ENCODE data around the gene ADGRA1. TPM values are rescaled to one million over a fixed set of nuclear protein-coding genes. Genes with fewer than 3 reads are reported as not detected.

The ADGRA1 gene
- total and polyA plus RNA-seq, 4 donors = 3.4 to 31.1 (median 16.1) TPM

GRCh38 chr10:133043541-133044225 is 44.0 kb upstream of the ADGRA1 start:
- H3K27me3 ChIP-seq (ENCODE audit: control insufficient read depth, insufficient read depth, low read length) = peaks cover 11% of the 10 kb centered on the region
- H3K4me1 ChIP-seq (ENCODE audit: control insufficient read depth, insufficient read depth, low read length) = peaks cover 47% of the 10 kb centered on the region
- H3K27ac ChIP-seq (ENCODE audit: low read depth, low read length) = no peak overlapping the region
- peaks cover 2% of the 10 kb centered on the region for H3K36me3 ChIP-seq (ENCODE audit: control insufficient read depth, insufficient read depth, low read length)
- 88% methylated on average over 12 of the region's 18 CpGs for WGBS (ENCODE audit: insufficient coverage)
- no peak for DNase-seq (ENCODE audit: low read depth in 4 of 6, low spot score in 6 of 6)
- H3K4me3 ChIP-seq (ENCODE audit: low read depth, low read length) = no peak overlapping the region
- no peaks in the 10 kb centered on the region for H3K9me3 ChIP-seq (ENCODE audit: control insufficient read depth, insufficient read depth, low read length)

GRCh38 chr10:133044401-133044811 is 43.3 kb upstream of the ADGRA1 start:
- peaks cover 42% of the 10 kb centered on the region for H3K4me1 ChIP-seq (ENCODE audit: control insufficient read depth, insufficient read depth, low read length)
- 68% methylated on average over 19 of the region's 19 CpGs for whole genome bisulfite sequencing (ENCODE audit: insufficient coverage)
- DNase-seq (ENCODE audit: low read depth in 4 of 6, low spot score in 6 of 6) = no peak
- no peaks in the 10 kb centered on the region for H3K36me3 ChIP-seq (ENCODE audit: control insufficient read depth, insufficient read depth, low read length)
- no peak overlapping the region for H3K27ac ChIP-seq (ENCODE audit: low read depth, low read length)
- peaks cover 7% of the 10 kb centered on the region for H3K27me3 ChIP-seq (ENCODE audit: control insufficient read depth, insufficient read depth, low read length)
- H3K4me3 ChIP-seq (ENCODE audit: low read depth, low read length) = no peak overlapping the region
- no peaks in the 10 kb centered on the region for H3K9me3 ChIP-seq (ENCODE audit: control insufficient read depth, insufficient read depth, low read length)

- H3K9me3 ChIP-seq (ENCODE audit: control insufficient read depth, insufficient read depth, low read length) = no peaks in the 10 kb centered on the region
- peak in 1 of 6 donors; percentile 56 for DNase-seq (ENCODE audit: low read depth in 4 of 6, low spot score in 6 of 6)
- no peaks in the 10 kb centered on the region for H3K36me3 ChIP-seq (ENCODE audit: control insufficient read depth, insufficient read depth, low read length)
- no peaks in the 10 kb centered on the region for H3K27me3 ChIP-seq (ENCODE audit: control insufficient read depth, insufficient read depth, low read length)
- no peak overlapping the region for H3K4me3 ChIP-seq (ENCODE audit: low read depth, low read length)
- 69% methylated on average over 15 of the region's 26 CpGs for whole genome bisulfite sequencing (ENCODE audit: insufficient coverage)
- peaks cover 33% of the 10 kb centered on the region for H3K4me1 ChIP-seq (ENCODE audit: control insufficient read depth, insufficient read depth, low read length)
- no peak overlapping the region for H3K27ac ChIP-seq (ENCODE audit: low read depth, low read length)
Observed at GRCh38 chr10:133045556-133046389, 42.0 kb upstream of the ADGRA1 start.

GRCh38 chr10:133046390-133046765 is 41.3 kb upstream of the ADGRA1 start:
- H3K27ac ChIP-seq (ENCODE audit: low read depth, low read length) = no peak overlapping the region
- 55% methylated on average over 8 of the region's 14 CpGs for WGBS (ENCODE audit: insufficient coverage)
- H3K36me3 ChIP-seq (ENCODE audit: control insufficient read depth, insufficient read depth, low read length) = no peaks in the 10 kb centered on the region
- H3K9me3 ChIP-seq (ENCODE audit: control insufficient read depth, insufficient read depth, low read length) = no peaks in the 10 kb centered on the region
- peaks cover 33% of the 10 kb centered on the region for H3K4me1 ChIP-seq (ENCODE audit: control insufficient read depth, insufficient read depth, low read length)
- no peak overlapping the region for H3K4me3 ChIP-seq (ENCODE audit: low read depth, low read length)
- DNase-seq (ENCODE audit: low read depth in 4 of 6, low spot score in 6 of 6) = peak in 1 of 6 donors; percentile 87
- H3K27me3 ChIP-seq (ENCODE audit: control insufficient read depth, insufficient read depth, low read length) = no peaks in the 10 kb centered on the region

- no peaks in the 10 kb centered on the region for H3K27me3 ChIP-seq (ENCODE audit: control insufficient read depth, insufficient read depth, low read length)
- no peak overlapping the region for H3K27ac ChIP-seq (ENCODE audit: low read depth, low read length)
- WGBS (ENCODE audit: insufficient coverage) = 70% methylated on average over 39 of the region's 42 CpGs
- H3K4me1 ChIP-seq (ENCODE audit: control insufficient read depth, insufficient read depth, low read length) = peaks cover 28% of the 10 kb centered on the region
- no peak overlapping the region for H3K4me3 ChIP-seq (ENCODE audit: low read depth, low read length)
- H3K9me3 ChIP-seq (ENCODE audit: control insufficient read depth, insufficient read depth, low read length) = no peaks in the 10 kb centered on the region
- no peaks in the 10 kb centered on the region for H3K36me3 ChIP-seq (ENCODE audit: control insufficient read depth, insufficient read depth, low read length)
- peak in 1 of 6 donors; percentile 46 for DNase-seq (ENCODE audit: low read depth in 4 of 6, low spot score in 6 of 6)
Observed at GRCh38 chr10:133047526-133048123, 40.1 kb upstream of the ADGRA1 start.

- no peak for DNase-seq (ENCODE audit: low read depth in 4 of 6, low spot score in 6 of 6)
- 59% methylated on average over 13 of the region's 13 CpGs for WGBS (ENCODE audit: insufficient coverage)
- Histone ChIP-seq H3K36me3 (ENCODE audit: control insufficient read depth, insufficient read depth, low read length) (no peaks in the 10 kb centered on the region), H3K9me3 (ENCODE audit: control insufficient read depth, insufficient read depth, low read length) (no peaks in the 10 kb centered on the region), H3K4me1 (ENCODE audit: control insufficient read depth, insufficient read depth, low read length) (peaks cover 28% of the 10 kb centered on the region), H3K27ac (ENCODE audit: low read depth, low read length) (no peak overlapping the region), H3K27me3 (ENCODE audit: control insufficient read depth, insufficient read depth, low read length) (no peaks in the 10 kb centered on the region), H3K4me3 (ENCODE audit: low read depth, low read length) (no peak overlapping the region)
Observed at GRCh38 chr10:133048266-133048665, 39.5 kb upstream of the ADGRA1 start.

- H3K4me3 ChIP-seq (ENCODE audit: low read depth, low read length) = no peak overlapping the region
- no peaks in the 10 kb centered on the region for H3K27me3 ChIP-seq (ENCODE audit: control insufficient read depth, insufficient read depth, low read length)
- 85% methylated on average over 6 of the region's 13 CpGs for WGBS (ENCODE audit: insufficient coverage)
- H3K9me3 ChIP-seq (ENCODE audit: control insufficient read depth, insufficient read depth, low read length) = no peaks in the 10 kb centered on the region
- no peaks in the 10 kb centered on the region for H3K36me3 ChIP-seq (ENCODE audit: control insufficient read depth, insufficient read depth, low read length)
- H3K27ac ChIP-seq (ENCODE audit: low read depth, low read length) = no peak overlapping the region
- DNase-seq (ENCODE audit: low read depth in 4 of 6, low spot score in 6 of 6) = no peak
- peaks cover 28% of the 10 kb centered on the region for H3K4me1 ChIP-seq (ENCODE audit: control insufficient read depth, insufficient read depth, low read length)
Observed at GRCh38 chr10:133048926-133049325, 38.8 kb upstream of the ADGRA1 start.

- Histone ChIP-seq H3K27ac (ENCODE audit: low read depth, low read length) (no peak overlapping the region), H3K27me3 (ENCODE audit: control insufficient read depth, insufficient read depth, low read length) (no peaks in the 10 kb centered on the region), H3K9me3 (ENCODE audit: control insufficient read depth, insufficient read depth, low read length) (no peaks in the 10 kb centered on the region), H3K4me1 (ENCODE audit: control insufficient read depth, insufficient read depth, low read length) (peaks cover 23% of the 10 kb centered on the region), H3K4me3 (ENCODE audit: low read depth, low read length) (no peak overlapping the region), H3K36me3 (ENCODE audit: control insufficient read depth, insufficient read depth, low read length) (no peaks in the 10 kb centered on the region)
- 86% methylated on average over 11 of the region's 11 CpGs for WGBS (ENCODE audit: insufficient coverage)
- no peak for DNase-seq (ENCODE audit: low read depth in 4 of 6, low spot score in 6 of 6)
Observed at GRCh38 chr10:133049639-133050038, 38.1 kb upstream of the ADGRA1 start.

- no peaks in the 10 kb centered on the region for H3K9me3 ChIP-seq (ENCODE audit: control insufficient read depth, insufficient read depth, low read length)
- no peak overlapping the region for H3K27ac ChIP-seq (ENCODE audit: low read depth, low read length)
- no peaks in the 10 kb centered on the region for H3K36me3 ChIP-seq (ENCODE audit: control insufficient read depth, insufficient read depth, low read length)
- H3K4me3 ChIP-seq (ENCODE audit: low read depth, low read length) = no peak overlapping the region
- H3K27me3 ChIP-seq (ENCODE audit: control insufficient read depth, insufficient read depth, low read length) = no peaks in the 10 kb centered on the region
- H3K4me1 ChIP-seq (ENCODE audit: control insufficient read depth, insufficient read depth, low read length) = peaks cover 21% of the 10 kb centered on the region
- 71% methylated on average over 11 of the region's 11 CpGs for WGBS (ENCODE audit: insufficient coverage)
- no peak for DNase-seq (ENCODE audit: low read depth in 4 of 6, low spot score in 6 of 6)
Observed at GRCh38 chr10:133050371-133050770, 37.4 kb upstream of the ADGRA1 start.

All from spinal cord (tissue), 10 donors.